Naive thymus-derived CD4-positive, alpha-beta T cell (primary cell): ENCODE data around the gene ZNF709. TPM values are rescaled to one million over a fixed set of nuclear protein-coding genes. Genes with fewer than 3 reads are reported as not detected.
"Not testable (repeated sequence)": the region's sequence is repeated elsewhere in the genome, so short reads cannot be mapped to it uniquely, and the experiment has no call there.

Experiments used
- ATAC-seq: fragments of 150-1000 bp; cut with Tn5 transposase; 2 replicates; pipeline ENCODE4 v1.10.0; 2021; ENCODE audit warnings: mild to moderate bottlenecking, moderate library complexity
- CTCF ChIA-PET: fragments of 350-600 bp; sonication (Branson Sonifier 250); formaldehyde crosslinking; loops from one replicate; lab custom pipeline; 2021; ENCODE audit warnings: antibody characterized with exemption; lab: Charles Lee
- POLR2A ChIA-PET: fragments of 350-600 bp; sonication (Branson Sonifier 250); formaldehyde crosslinking; loops from one replicate; lab custom pipeline; 2021; ENCODE audit warnings: antibody characterized with exemption, inconsistent platforms; lab: Charles Lee
- DNase-seq, 9 donors: peaks; one replicate each; pipeline versions ENCODE4 v3.0.0 to v3.0.0-alpha.2; 2020 to 2022; ENCODE audit warnings: mixed read lengths in 1 of 9
- H3K27ac ChIP-seq: one replicate; pipeline ENCODE4 v1.7.0; 2013; ENCODE audit warnings: mild to moderate bottlenecking, low read depth, low read length, moderate library complexity
- H3K27me3 ChIP-seq, 2 donors: one replicate each; pipeline ENCODE4 v1.7.0; 2013; ENCODE audit warnings: low read length in 2 of 2, mild to moderate bottlenecking in 2 of 2, moderate library complexity in 2 of 2; ENCODE audit not compliant: control insufficient read depth in 2 of 2, insufficient read depth in 2 of 2
- H3K36me3 ChIP-seq, 3 experiments: 1 replicate in 2 of 3; 2 replicates in 1 of 3; pipeline ENCODE4 v1.7.0; 2013; ENCODE audit warnings: low read length in 3 of 3, mild to moderate bottlenecking in 3 of 3, moderate library complexity in 1 of 3; ENCODE audit not compliant: insufficient read depth in 3 of 3, control insufficient read depth in 2 of 3
- H3K4me1 ChIP-seq, 2 donors: one replicate each; pipeline ENCODE4 v1.7.0; 2013; ENCODE audit warnings: low read length in 2 of 2, mild to moderate bottlenecking in 2 of 2, moderate library complexity in 1 of 2; ENCODE audit not compliant: control insufficient read depth in 2 of 2, insufficient read depth in 2 of 2
- H3K4me3 ChIP-seq: 2 replicates; pipeline ENCODE4 v1.7.0; 2013; ENCODE audit warnings: mild to moderate bottlenecking, low read length
- H3K9me3 ChIP-seq, 3 experiments: 1 replicate in 2 of 3; 2 replicates in 1 of 3; pipeline ENCODE4 v1.7.0; 2013; ENCODE audit warnings: low read length in 3 of 3; ENCODE audit not compliant: control insufficient read depth in 2 of 3
- H3K27ac Mint-ChIP-seq, 9 donors: one replicate each; pipeline ENCODE4 v1.8.0; 2020 to 2022; ENCODE audit warnings: mixed read lengths in 9 of 9, mild to moderate bottlenecking in 8 of 9, moderate library complexity in 5 of 9, inconsistent platforms in 2 of 9
- H3K27me3 Mint-ChIP-seq, 5 donors: one replicate each; pipeline ENCODE4 v1.8.0; 2021 to 2022; ENCODE audit warnings: mixed read lengths in 5 of 5, mild to moderate bottlenecking in 1 of 5
- H3K36me3 Mint-ChIP-seq, 5 donors: one replicate each; pipeline ENCODE4 v1.8.0; 2020 to 2022; ENCODE audit warnings: mixed read lengths in 5 of 5, mild to moderate bottlenecking in 3 of 5, inconsistent platforms in 1 of 5
- H3K4me1 Mint-ChIP-seq, 7 donors: one replicate each; pipeline ENCODE4 v1.8.0; 2020 to 2022; ENCODE audit warnings: mixed read lengths in 7 of 7, mild to moderate bottlenecking in 3 of 7, inconsistent platforms in 1 of 7
- H3K4me3 Mint-ChIP-seq, 10 donors: one replicate each; pipeline ENCODE4 v1.8.0; 2020 to 2022; ENCODE audit warnings: mild to moderate bottlenecking in 10 of 10, mixed read lengths in 10 of 10, moderate library complexity in 6 of 10, inconsistent platforms in 2 of 10
- H3K9me3 Mint-ChIP-seq, 11 donors: one replicate each; pipeline ENCODE4 v1.8.0; 2020 to 2022; ENCODE audit warnings: mixed read lengths in 11 of 11, mild to moderate bottlenecking in 4 of 11, inconsistent platforms in 1 of 11, moderate library complexity in 1 of 11
- intact Hi-C, 2 donors: fragments of 100-400 bp; cut with micrococcal nuclease; formaldehyde crosslinking; loops; one replicate each; pipeline ENCODE4 v1.15.1; 2023
- polyA plus RNA-seq, 2 donors: library from polyadenylated mRNA; unstranded; fragments of 300-500 nt; fragmentation: Illumina TruSeq; gene quantifications; one replicate each; pipeline ENCODE4 v1.2.3, GENCODE V29; 2021
- total RNA-seq, 6 experiments: library from RNA in 5 of 6; stranded (reverse) in 5 of 6; gene quantifications; 1 replicate in 5 of 6; 2 replicates in 1 of 6; pipeline ENCODE4 v1.2.3 and lab custom pipeline; 2021 to 2026

Gene ZNF709
- total and polyA plus RNA-seq, 7 experiments from 2014 or later = 2.0 to 8.0 (median 4.2) TPM

- ChIA-PET POLR2A (interaction anchor here (0.6 to 2.2 kb wide), 2 partner anchors 17 to 847 kb away, joined by 3 to 10 read pairs; no protein-coding TSS in a partner anchor), CTCF (no interaction called here)
- Histone ChIP-seq H3K9me3 (no peaks in the 10 kb centered on the region), H3K4me3 (no peak overlapping the region), H3K4me1 (peaks cover 9 to 27% of the 10 kb centered on the region in 2 donors), H3K27ac (peak overlapping the region; percentile 45), H3K27me3 (no peaks in the 10 kb centered on the region), H3K36me3 (no peaks in the 10 kb centered on the region)
- Mint-ChIP-seq H3K4me3 (peak overlapping the region in 8 of 10 donors; percentile 3 to 60 (median 36)), H3K27me3 (no peaks in the 10 kb centered on the region), H3K27ac (peak overlapping the region in 8 of 9 donors; percentile 67 to 90 (median 79)), H3K9me3 (peaks cover 0 to 29% (median 0%) of the 10 kb centered on the region in 11 donors), H3K4me1 (peaks cover 17 to 59% (median 37%) of the 10 kb centered on the region in 7 donors), H3K36me3 (peaks cover 0 to 22% (median 0%) of the 10 kb centered on the region in 5 donors)
- intact Hi-C loops = no loop called here
- DNase-seq = peak in 7 of 9 donors; percentile 22 to 40 (median 35)
- peak; percentile 31 for ATAC-seq
These were observed 6.2 kb downstream of the ZNF709 start for GRCh38 chr19:12478234-12478941.

GRCh38 chr19:12467651-12468050, 17.0 kb downstream of the ZNF709 start:
- Histone ChIP-seq H3K36me3 (peaks cover 0 to 32% (median 8%) of the 10 kb centered on the region in 3 experiments), H3K9me3 (peaks cover 12 to 48% (median 24%) of the 10 kb centered on the region in 3 experiments)
- intact Hi-C loops, DNase-seq, ATAC-seq, CTCF ChIA-PET, H3K27ac ChIP-seq, H3K4me1 Mint-ChIP-seq, H3K27me3 ChIP-seq, H3K4me3 Mint-ChIP-seq, H3K4me3 ChIP-seq, H3K27me3 Mint-ChIP-seq, H3K27ac Mint-ChIP-seq, POLR2A ChIA-PET, H3K4me1 ChIP-seq: not testable (repeated sequence)
- Mint-ChIP-seq H3K9me3 (peaks cover 0 to 82% (median 44%) of the 10 kb centered on the region in 11 donors), H3K36me3 (peaks cover 14 to 54% (median 36%) of the 10 kb centered on the region in 5 donors)

GRCh38 chr19:12465211-12465610, 19.4 kb downstream of the ZNF709 start:
- Mint-ChIP-seq H3K27ac (no peak overlapping the region), H3K4me1 (no peaks in the 10 kb centered on the region), H3K9me3 (peaks cover 0 to 82% (median 50%) of the 10 kb centered on the region in 11 donors), H3K27me3 (no peaks in the 10 kb centered on the region), H3K4me3 (no peak overlapping the region), H3K36me3 (peaks cover 10 to 58% (median 32%) of the 10 kb centered on the region in 5 donors)
- Histone ChIP-seq H3K4me1 (no peaks in the 10 kb centered on the region), H3K36me3 (peaks cover 0 to 32% (median 8%) of the 10 kb centered on the region in 3 experiments), H3K27ac (no peak overlapping the region), H3K27me3 (no peaks in the 10 kb centered on the region), H3K4me3 (no peak overlapping the region), H3K9me3 (peaks cover 11 to 60% (median 24%) of the 10 kb centered on the region in 3 experiments)
- DNase-seq (no peak), ATAC-seq (no peak)
- CTCF ChIA-PET = no interaction called here
- intact Hi-C loops = no loop called here
- POLR2A ChIA-PET = no interaction called here

DNA sequence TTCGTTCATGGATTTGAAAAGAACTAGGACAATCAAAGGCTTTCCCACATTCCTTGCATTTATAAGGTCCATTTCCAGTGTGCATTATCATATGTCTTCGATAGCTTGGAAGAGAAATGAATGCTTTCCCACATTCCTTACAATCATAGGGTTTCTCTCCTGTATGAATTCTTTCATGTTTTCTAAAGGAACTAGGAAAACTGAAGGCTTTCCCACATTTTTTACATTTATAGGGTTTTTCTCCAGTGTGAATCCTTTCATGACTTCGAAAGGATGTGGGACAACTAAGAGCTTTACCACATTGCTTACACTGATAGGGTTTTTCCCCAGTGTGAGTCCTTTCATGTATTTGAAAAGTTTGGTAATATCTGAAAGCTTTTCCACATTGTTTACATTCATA, 19.8 kb downstream of the ZNF709 start:
- POLR2A ChIA-PET = no interaction called here
- Histone ChIP-seq H3K4me3 (no peak overlapping the region), H3K27ac (no peak overlapping the region), H3K4me1 (no peaks in the 10 kb centered on the region), H3K9me3 (peaks cover 7 to 55% (median 24%) of the 10 kb centered on the region in 3 experiments), H3K36me3 (peaks cover 0 to 32% (median 8%) of the 10 kb centered on the region in 3 experiments), H3K27me3 (no peaks in the 10 kb centered on the region)
- peaks cover 6 to 56% (median 32%) of the 10 kb centered on the region in 5 donors for H3K36me3 Mint-ChIP-seq
- H3K9me3 Mint-ChIP-seq = peaks cover 0 to 82% (median 46%) of the 10 kb centered on the region in 11 donors
- intact Hi-C loops = no loop called here
- DNase-seq (no peak), ATAC-seq (no peak)
- H3K4me3 Mint-ChIP-seq = no peak overlapping the region
- no peaks in the 10 kb centered on the region for H3K27me3 Mint-ChIP-seq
- CTCF ChIA-PET = no interaction called here
- no peaks in the 10 kb centered on the region for H3K4me1 Mint-ChIP-seq
- H3K27ac Mint-ChIP-seq = no peak overlapping the region

- H3K27me3 ChIP-seq, H3K4me1 ChIP-seq, H3K4me1 Mint-ChIP-seq, H3K27ac ChIP-seq, H3K27ac Mint-ChIP-seq, H3K27me3 Mint-ChIP-seq, POLR2A ChIA-PET, ATAC-seq, H3K4me3 Mint-ChIP-seq, DNase-seq, H3K4me3 ChIP-seq, CTCF ChIA-PET, intact Hi-C loops: not testable (repeated sequence)
- Histone ChIP-seq H3K36me3 (peaks cover 0 to 32% (median 8%) of the 10 kb centered on the region in 3 experiments), H3K9me3 (peaks cover 7 to 53% (median 24%) of the 10 kb centered on the region in 3 experiments)
- Mint-ChIP-seq H3K36me3 (peaks cover 9 to 60% (median 39%) of the 10 kb centered on the region in 5 donors), H3K9me3 (peaks cover 0 to 83% (median 45%) of the 10 kb centered on the region in 11 donors)
These were observed 20.5 kb downstream of the ZNF709 start for GRCh38 chr19:12464139-12464538.

GRCh38 chr19:12453495-12453894, 31.1 kb downstream of the ZNF709 start:
- H3K9me3 ChIP-seq = peaks cover 0 to 22% (median 6%) of the 10 kb centered on the region in 3 experiments

More at GRCh38 chr19:12453495-12453894, 31.1 kb downstream of the ZNF709 start:
- Histone ChIP-seq H3K27me3 (no peaks in the 10 kb centered on the region), H3K4me3 (no peak overlapping the region), H3K4me1 (no peaks in the 10 kb centered on the region), H3K27ac (no peak overlapping the region), H3K36me3 (no peaks in the 10 kb centered on the region)
- DNase-seq (no peak), ATAC-seq (no peak)
- CTCF ChIA-PET = no interaction called here
- Mint-ChIP-seq H3K27me3 (no peaks in the 10 kb centered on the region), H3K9me3 (peaks cover 0 to 47% (median 26%) of the 10 kb centered on the region in 11 donors), H3K4me1 (peaks cover 0 to 1% (median 0%) of the 10 kb centered on the region in 7 donors), H3K4me3 (no peak overlapping the region), H3K36me3 (peaks cover 10 to 42% (median 31%) of the 10 kb centered on the region in 5 donors), H3K27ac (no peak overlapping the region)
- intact Hi-C loops = no loop called here
- POLR2A ChIA-PET = no interaction called here
